ENCODE measurements around the gene CTNNA3.
"Not testable (repeated sequence)": the region's sequence is repeated elsewhere in the genome, so short reads cannot be mapped to it uniquely, and the experiment has no call there.

CTNNA3 gene

GRCh38 chr10:66405566-66405965, 1290.4 kb downstream of the CTNNA3 start:
- Histone ChIP-seq H3K36me3 (replicated peaks) (no peaks in the 10 kb centered on the region), H3K27me3 (ENCODE audit: low read depth) (no peaks in the 10 kb centered on the region), H3K9me3 (no peaks in the 10 kb centered on the region), H3K4me1 (no peaks in the 10 kb centered on the region), H3K4me3 (no peak overlapping the region)
- no peak for DNase-seq (ENCODE audit: low spot score in 2 of 2)
- in situ Hi-C loops (cut with MboI; ENCODE audit: low sequenced_read_pairs), result no loop called here

- no peaks in the 10 kb centered on the region for H3K4me1 ChIP-seq
- no peak overlapping the region for H3K4me3 ChIP-seq
- H3K27me3 ChIP-seq (ENCODE audit: low read depth), result no peaks in the 10 kb centered on the region
- no peak for DNase-seq (ENCODE audit: low spot score in 2 of 2)
- no peaks in the 10 kb centered on the region for H3K9me3 ChIP-seq
- in situ Hi-C loops (cut with MboI; ENCODE audit: low sequenced_read_pairs), result no loop called here
- no peaks in the 10 kb centered on the region for H3K36me3 ChIP-seq (replicated peaks)
Observed at GRCh38 chr10:66398669-66399068, 1297.3 kb downstream of the CTNNA3 start.

- DNase-seq (ENCODE audit: low spot score in 2 of 2), result peak in 1 of 2 experiments; percentile 11
- no peaks in the 10 kb centered on the region for H3K36me3 ChIP-seq (replicated peaks)
- in situ Hi-C loops (cut with MboI; ENCODE audit: low sequenced_read_pairs), result no loop called here
- no peaks in the 10 kb centered on the region for H3K27me3 ChIP-seq (ENCODE audit: low read depth)
- H3K9me3 ChIP-seq, result no peaks in the 10 kb centered on the region
- no peak overlapping the region for H3K4me3 ChIP-seq
- no peaks in the 10 kb centered on the region for H3K4me1 ChIP-seq
Observed at GRCh38 chr10:66394342-66395063, 1301.5 kb downstream of the CTNNA3 start.

- Histone ChIP-seq H3K4me1 (no peaks in the 10 kb centered on the region), H3K9me3 (no peaks in the 10 kb centered on the region), H3K4me3 (no peak overlapping the region), H3K36me3 (replicated peaks) (no peaks in the 10 kb centered on the region), H3K27me3 (ENCODE audit: low read depth) (no peaks in the 10 kb centered on the region)
- DNase-seq (ENCODE audit: low spot score in 2 of 2), result no peak
- in situ Hi-C loops (cut with MboI; ENCODE audit: low sequenced_read_pairs), result no loop called here
Observed at GRCh38 chr10:66390926-66391325, 1305.1 kb downstream of the CTNNA3 start.

- H3K27me3 ChIP-seq (ENCODE audit: low read depth), result no peaks in the 10 kb centered on the region
- no peak overlapping the region for H3K4me3 ChIP-seq
- H3K36me3 ChIP-seq (replicated peaks), result no peaks in the 10 kb centered on the region
- DNase-seq (ENCODE audit: low spot score in 2 of 2), result no peak
- in situ Hi-C loops (cut with MboI; ENCODE audit: low sequenced_read_pairs), result no loop called here
- H3K9me3 ChIP-seq, result no peaks in the 10 kb centered on the region
- H3K4me1 ChIP-seq, result peaks cover 9% of the 10 kb centered on the region
Observed at GRCh38 chr10:66381045-66381444, 1315.0 kb downstream of the CTNNA3 start.

GRCh38 chr10:66378117-66378876, 1317.7 kb downstream of the CTNNA3 start:
- no peaks in the 10 kb centered on the region for H3K27me3 ChIP-seq (ENCODE audit: low read depth)
- H3K4me1 ChIP-seq, result peaks cover 9% of the 10 kb centered on the region
- no peaks in the 10 kb centered on the region for H3K36me3 ChIP-seq (replicated peaks)
- no peak for DNase-seq (ENCODE audit: low spot score in 2 of 2)
- H3K9me3 ChIP-seq, result no peaks in the 10 kb centered on the region
- in situ Hi-C loops (cut with MboI; ENCODE audit: low sequenced_read_pairs), result no loop called here
- H3K4me3 ChIP-seq, result no peak overlapping the region

- no peaks in the 10 kb centered on the region for H3K9me3 ChIP-seq
- in situ Hi-C loops (cut with MboI; ENCODE audit: low sequenced_read_pairs), result no loop called here
- H3K36me3 ChIP-seq (replicated peaks), result no peaks in the 10 kb centered on the region
- no peaks in the 10 kb centered on the region for H3K27me3 ChIP-seq (ENCODE audit: low read depth)
- H3K4me3 ChIP-seq, result no peak overlapping the region
- DNase-seq (ENCODE audit: low spot score in 2 of 2), result no peak
- no peaks in the 10 kb centered on the region for H3K4me1 ChIP-seq
Observed at GRCh38 chr10:66368146-66368545, 1327.8 kb downstream of the CTNNA3 start.

- Histone ChIP-seq H3K9me3 (no peaks in the 10 kb centered on the region), H3K4me1 (no peaks in the 10 kb centered on the region), H3K27me3 (ENCODE audit: low read depth) (no peaks in the 10 kb centered on the region), H3K4me3 (no peak overlapping the region), H3K36me3 (replicated peaks) (no peaks in the 10 kb centered on the region)
- DNase-seq (ENCODE audit: low spot score in 2 of 2), result no peak
- in situ Hi-C loops (cut with MboI; ENCODE audit: low sequenced_read_pairs), result no loop called here
Observed at GRCh38 chr10:66366163-66366562, 1329.8 kb downstream of the CTNNA3 start.

- H3K4me3 ChIP-seq, result no peak overlapping the region
- no peak for DNase-seq (ENCODE audit: low spot score in 2 of 2)
- H3K27me3 ChIP-seq (ENCODE audit: low read depth), result no peaks in the 10 kb centered on the region
- H3K9me3 ChIP-seq, result no peaks in the 10 kb centered on the region
- H3K4me1 ChIP-seq, result no peaks in the 10 kb centered on the region
- no peaks in the 10 kb centered on the region for H3K36me3 ChIP-seq (replicated peaks)
- in situ Hi-C loops (cut with MboI; ENCODE audit: low sequenced_read_pairs), result no loop called here
Observed at GRCh38 chr10:66365686-66366085, 1330.3 kb downstream of the CTNNA3 start.

GRCh38 chr10:66362522-66362921, 1333.5 kb downstream of the CTNNA3 start:
- Histone ChIP-seq H3K4me1 (no peaks in the 10 kb centered on the region), H3K36me3 (replicated peaks) (no peaks in the 10 kb centered on the region), H3K27me3 (ENCODE audit: low read depth) (no peaks in the 10 kb centered on the region), H3K9me3 (no peaks in the 10 kb centered on the region), H3K4me3 (no peak overlapping the region)
- no peak for DNase-seq (ENCODE audit: low spot score in 2 of 2)
- in situ Hi-C loops (cut with MboI; ENCODE audit: low sequenced_read_pairs), result no loop called here

- H3K36me3 ChIP-seq (replicated peaks); H3K9me3 ChIP-seq; in situ Hi-C loops (cut with MboI; ENCODE audit: low sequenced_read_pairs); DNase-seq (ENCODE audit: low spot score in 2 of 2); H3K27me3 ChIP-seq (ENCODE audit: low read depth); H3K4me1 ChIP-seq; H3K4me3 ChIP-seq: not testable (repeated sequence)
Observed at GRCh38 chr10:66353822-66354221, 1342.2 kb downstream of the CTNNA3 start.

- Histone ChIP-seq H3K9me3 (no peaks in the 10 kb centered on the region), H3K4me3 (no peak overlapping the region), H3K27me3 (ENCODE audit: low read depth) (no peaks in the 10 kb centered on the region), H3K36me3 (replicated peaks) (no peaks in the 10 kb centered on the region), H3K4me1 (no peaks in the 10 kb centered on the region)
- DNase-seq (ENCODE audit: low spot score in 2 of 2), result no peak
- in situ Hi-C loops (cut with MboI; ENCODE audit: low sequenced_read_pairs), result no loop called here
Observed at GRCh38 chr10:66353422-66353821, 1342.6 kb downstream of the CTNNA3 start.

GRCh38 chr10:66350622-66351399, 1345.2 kb downstream of the CTNNA3 start:
- in situ Hi-C loops (cut with MboI; ENCODE audit: low sequenced_read_pairs), result no loop called here
- Histone ChIP-seq H3K4me1 (no peaks in the 10 kb centered on the region), H3K36me3 (replicated peaks) (no peaks in the 10 kb centered on the region), H3K9me3 (no peaks in the 10 kb centered on the region), H3K27me3 (ENCODE audit: low read depth) (no peaks in the 10 kb centered on the region), H3K4me3 (no peak overlapping the region)
- DNase-seq (ENCODE audit: low spot score in 2 of 2), result no peak

GRCh38 chr10:66349726-66350125, 1346.3 kb downstream of the CTNNA3 start:
- in situ Hi-C loops (cut with MboI; ENCODE audit: low sequenced_read_pairs), result no loop called here
- Histone ChIP-seq H3K4me1 (no peaks in the 10 kb centered on the region), H3K9me3 (no peaks in the 10 kb centered on the region), H3K4me3 (no peak overlapping the region), H3K27me3 (ENCODE audit: low read depth) (no peaks in the 10 kb centered on the region), H3K36me3 (replicated peaks) (no peaks in the 10 kb centered on the region)
- no peak for DNase-seq (ENCODE audit: low spot score in 2 of 2)

Measured in HAP-1 (cell line).